Stimulated activated naive CD8-positive, alpha-beta T cell treated with anti-CD3 and anti-CD28 coated beads, Interleukin-15, amount 100 ng/mL, for 72 hours (primary cell): ENCODE measurements around the gene LRRC53.

Source experiments
- ATAC-seq: fragments of 150-1000 bp; cut with Tn5 transposase; 2 replicates; pipeline ENCODE4 v1.10.0; 2021; ENCODE audit warnings: mild to moderate bottlenecking, moderate library complexity
- DNase-seq, 2 donors: peaks; one replicate each; pipeline ENCODE4 v3.0.0; 2021 to 2022
- H3K27ac Mint-ChIP-seq, 2 donors: one replicate each; pipeline ENCODE4 v1.8.0; 2022; ENCODE audit warnings: mild to moderate bottlenecking in 2 of 2, mixed read lengths in 2 of 2, moderate library complexity in 2 of 2
- H3K27me3 Mint-ChIP-seq: one replicate; pipeline ENCODE4 v1.8.0; 2022; ENCODE audit warnings: mixed read lengths
- H3K4me1 Mint-ChIP-seq: one replicate; pipeline ENCODE4 v1.8.0; 2022; ENCODE audit warnings: mild to moderate bottlenecking, mixed read lengths
- H3K4me3 Mint-ChIP-seq, 2 donors: one replicate each; pipeline ENCODE4 v1.8.0; 2022; ENCODE audit warnings: mild to moderate bottlenecking in 2 of 2, mixed read lengths in 2 of 2, moderate library complexity in 1 of 2
- H3K9me3 Mint-ChIP-seq, 2 donors: one replicate each; pipeline ENCODE4 v1.8.0; 2022; ENCODE audit warnings: mixed read lengths in 2 of 2

Gene LRRC53

GRCh38 chr1:74512170-74512915 lies at the start of gene LRRC53:
Gene LRRC53 (minus strand): TSS chr1:74512611. CDS start chr1:74483349, 29,262 bp downstream.
- H3K27me3 Mint-ChIP-seq, result no peaks in the 10 kb centered on the region
- DNase-seq (no peak), ATAC-seq (peak; percentile 31)
- H3K4me3 Mint-ChIP-seq, result no peak within 1 kb of the TSS
- no peak within 1 kb of the TSS for H3K27ac Mint-ChIP-seq
- no peaks in the 10 kb centered on the region for H3K9me3 Mint-ChIP-seq
- no peaks in the 10 kb centered on the region for H3K4me1 Mint-ChIP-seq

GRCh38 chr1:74549932-74550331 lies 37.5 kb upstream of the LRRC53 start:
- ATAC-seq, result no peak
- no peak overlapping the region for H3K4me3 Mint-ChIP-seq
- no peak overlapping the region for H3K27ac Mint-ChIP-seq
- DNase-seq, result no peak
- H3K9me3 Mint-ChIP-seq, result no peaks in the 10 kb centered on the region
- H3K4me1 Mint-ChIP-seq, result no peaks in the 10 kb centered on the region
- H3K27me3 Mint-ChIP-seq, result peaks cover 8% of the 10 kb centered on the region

- DNase-seq, result no peak
- H3K9me3 Mint-ChIP-seq, result no peaks in the 10 kb centered on the region
- H3K4me3 Mint-ChIP-seq, result no peak overlapping the region
- ATAC-seq, result no peak
- no peaks in the 10 kb centered on the region for H3K4me1 Mint-ChIP-seq
- no peak overlapping the region for H3K27ac Mint-ChIP-seq
- peaks cover 8% of the 10 kb centered on the region for H3K27me3 Mint-ChIP-seq
Observed at GRCh38 chr1:74548961-74549750, 36.7 kb upstream of the LRRC53 start.

GRCh38 chr1:74545821-74546220 lies 33.4 kb upstream of the LRRC53 start:
- DNase-seq (no peak), ATAC-seq (no peak)
- Mint-ChIP-seq H3K27ac (no peak overlapping the region), H3K9me3 (no peaks in the 10 kb centered on the region), H3K4me1 (no peaks in the 10 kb centered on the region), H3K27me3 (peaks cover 8% of the 10 kb centered on the region), H3K4me3 (no peak overlapping the region)

- H3K4me3 Mint-ChIP-seq, result no peak overlapping the region
- no peaks in the 10 kb centered on the region for H3K9me3 Mint-ChIP-seq
- H3K27ac Mint-ChIP-seq, result no peak overlapping the region
- no peaks in the 10 kb centered on the region for H3K27me3 Mint-ChIP-seq
- H3K4me1 Mint-ChIP-seq, result no peaks in the 10 kb centered on the region
- DNase-seq, result no peak
- no peak for ATAC-seq
Observed at GRCh38 chr1:74534241-74534640, 21.8 kb upstream of the LRRC53 start.

- ATAC-seq (no peak), DNase-seq (no peak)
- Mint-ChIP-seq H3K27ac (no peak overlapping the region), H3K27me3 (peaks cover 17% of the 10 kb centered on the region), H3K4me1 (no peaks in the 10 kb centered on the region), H3K9me3 (no peaks in the 10 kb centered on the region), H3K4me3 (no peak overlapping the region)
Observed at GRCh38 chr1:74531796-74532195, 19.4 kb upstream of the LRRC53 start.

GRCh38 chr1:74530892-74531291 lies 18.5 kb upstream of the LRRC53 start:
- Mint-ChIP-seq H3K4me1 (no peaks in the 10 kb centered on the region), H3K4me3 (no peak overlapping the region), H3K27ac (no peak overlapping the region), H3K27me3 (peaks cover 17% of the 10 kb centered on the region), H3K9me3 (no peaks in the 10 kb centered on the region)
- no peak for ATAC-seq
- no peak for DNase-seq

- peaks cover 17% of the 10 kb centered on the region for H3K27me3 Mint-ChIP-seq
- no peaks in the 10 kb centered on the region for H3K4me1 Mint-ChIP-seq
- H3K9me3 Mint-ChIP-seq, result no peaks in the 10 kb centered on the region
- no peak overlapping the region for H3K27ac Mint-ChIP-seq
- DNase-seq (no peak), ATAC-seq (peak; percentile 54)
- H3K4me3 Mint-ChIP-seq, result no peak overlapping the region
Observed at GRCh38 chr1:74528123-74528522, 15.7 kb upstream of the LRRC53 start.

GRCh38 chr1:74526708-74527107 lies 14.3 kb upstream of the LRRC53 start:
- no peak for DNase-seq
- Mint-ChIP-seq H3K27me3 (peaks cover 17% of the 10 kb centered on the region), H3K9me3 (no peaks in the 10 kb centered on the region), H3K27ac (no peak overlapping the region), H3K4me1 (no peaks in the 10 kb centered on the region), H3K4me3 (no peak overlapping the region)
- ATAC-seq, result no peak

GRCh38 chr1:74523873-74524480 lies 11.6 kb upstream of the LRRC53 start:
- Mint-ChIP-seq H3K27me3 (peaks cover 17% of the 10 kb centered on the region), H3K9me3 (no peaks in the 10 kb centered on the region), H3K4me1 (no peaks in the 10 kb centered on the region), H3K27ac (no peak overlapping the region), H3K4me3 (no peak overlapping the region)
- no peak for DNase-seq
- ATAC-seq, result no peak

GRCh38 chr1:74522148-74522547 lies 9.7 kb upstream of the LRRC53 start:
- Mint-ChIP-seq H3K27me3 (peaks cover 3% of the 10 kb centered on the region), H3K9me3 (no peaks in the 10 kb centered on the region)
- ATAC-seq, result no peak

GRCh38 chr1:74517599-74518051 lies 5.2 kb upstream of the LRRC53 start:
- Mint-ChIP-seq H3K27me3 (no peaks in the 10 kb centered on the region), H3K4me1 (no peaks in the 10 kb centered on the region), H3K9me3 (no peaks in the 10 kb centered on the region), H3K27ac (no peak overlapping the region), H3K4me3 (no peak overlapping the region)
- DNase-seq (no peak), ATAC-seq (no peak)

More at GRCh38 chr1:74522148-74522547, 9.7 kb upstream of the LRRC53 start:
- H3K27ac Mint-ChIP-seq, result no peak overlapping the region
- DNase-seq, result no peak
- H3K4me1 Mint-ChIP-seq, result no peaks in the 10 kb centered on the region
- no peak overlapping the region for H3K4me3 Mint-ChIP-seq

GRCh38 chr1:74513411-74514300 lies 1.2 kb upstream of the LRRC53 start:
- H3K9me3 Mint-ChIP-seq, result no peaks in the 10 kb centered on the region
- no peak for DNase-seq
- H3K4me3 Mint-ChIP-seq, result no peak overlapping the region
- H3K27ac Mint-ChIP-seq, result no peak overlapping the region
- H3K27me3 Mint-ChIP-seq, result no peaks in the 10 kb centered on the region
- H3K4me1 Mint-ChIP-seq, result no peaks in the 10 kb centered on the region
- ATAC-seq, result no peak

- Mint-ChIP-seq H3K4me3 (no peak overlapping the region), H3K27me3 (no peaks in the 10 kb centered on the region), H3K4me1 (no peaks in the 10 kb centered on the region), H3K9me3 (no peaks in the 10 kb centered on the region), H3K27ac (no peak overlapping the region)
- ATAC-seq, result no peak
- no peak for DNase-seq
Observed at GRCh38 chr1:74508449-74508848, 4.0 kb downstream of the LRRC53 start.
